MM.1S (cell line): ENCODE measurements around the gene LIMS1.
"Not testable (repeated sequence)": the region's sequence is repeated elsewhere in the genome, so short reads cannot be mapped to it uniquely, and the experiment has no call there.

Source experiments
- EZH2 ChIP-seq: fragments of 300-600 bp; sonication (generic); optimal IDR thresholded peaks from 2 replicates; pipeline ENCODE3; 2017; ENCODE audit warnings: low read depth, mild to moderate bottlenecking, antibody characterized with exemption, low read length, mixed read lengths
- TF ChIP-seq, protein P1 (sequence below): fragments of 300-600 bp; sonication (generic); IDR thresholded peaks from 2 replicates; pipeline ENCODE4 v1.5.1; 2016; ENCODE audit warnings: antibody characterized with exemption, low read length, mixed read lengths

DNA sequence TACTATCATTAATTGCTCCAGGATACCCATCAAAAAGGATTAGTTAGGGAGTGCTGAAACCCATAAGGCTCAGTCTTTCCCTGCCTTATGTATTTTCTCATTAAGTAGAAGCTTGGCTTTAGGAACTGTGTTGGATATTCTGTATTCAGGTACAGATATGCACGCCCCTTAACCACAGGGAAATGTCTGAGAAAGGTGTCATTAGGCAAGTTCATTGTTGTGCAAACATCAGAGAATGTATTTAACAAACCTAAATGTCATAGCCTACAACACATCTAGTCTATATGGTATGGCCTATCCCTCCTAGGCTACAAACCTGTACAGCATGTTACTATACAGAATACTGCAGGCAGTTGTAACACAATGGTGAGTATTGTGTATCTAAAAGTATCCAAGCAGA is 130.7 kb downstream of the LIMS1 start:
- TF ChIP-seq, protein P1, sequence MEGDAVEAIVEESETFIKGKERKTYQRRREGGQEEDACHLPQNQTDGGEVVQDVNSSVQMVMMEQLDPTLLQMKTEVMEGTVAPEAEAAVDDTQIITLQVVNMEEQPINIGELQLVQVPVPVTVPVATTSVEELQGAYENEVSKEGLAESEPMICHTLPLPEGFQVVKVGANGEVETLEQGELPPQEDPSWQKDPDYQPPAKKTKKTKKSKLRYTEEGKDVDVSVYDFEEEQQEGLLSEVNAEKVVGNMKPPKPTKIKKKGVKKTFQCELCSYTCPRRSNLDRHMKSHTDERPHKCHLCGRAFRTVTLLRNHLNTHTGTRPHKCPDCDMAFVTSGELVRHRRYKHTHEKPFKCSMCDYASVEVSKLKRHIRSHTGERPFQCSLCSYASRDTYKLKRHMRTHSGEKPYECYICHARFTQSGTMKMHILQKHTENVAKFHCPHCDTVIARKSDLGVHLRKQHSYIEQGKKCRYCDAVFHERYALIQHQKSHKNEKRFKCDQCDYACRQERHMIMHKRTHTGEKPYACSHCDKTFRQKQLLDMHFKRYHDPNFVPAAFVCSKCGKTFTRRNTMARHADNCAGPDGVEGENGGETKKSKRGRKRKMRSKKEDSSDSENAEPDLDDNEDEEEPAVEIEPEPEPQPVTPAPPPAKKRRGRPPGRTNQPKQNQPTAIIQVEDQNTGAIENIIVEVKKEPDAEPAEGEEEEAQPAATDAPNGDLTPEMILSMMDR, result not testable (repeated sequence)
- not testable (repeated sequence) for TF ChIP-seq EZH2
